Activated B cell treated with CpG ODN at 0.5 μM for 24 hours (primary cell): ENCODE results near the gene ABR. TPM values are rescaled to one million over a fixed set of nuclear protein-coding genes. Genes with fewer than 3 reads are reported as not detected.

Experiments used
- ATAC-seq: fragments of 200-7000 bp; cut with Tn5 transposase; one replicate; pipeline ENCODE4 v1.10.0; 2021; ENCODE audit warnings: low read depth, mild to moderate bottlenecking, moderate library complexity
- CTCF ChIA-PET: fragments of 350-600 bp; sonication (Branson Sonifier 250); formaldehyde crosslinking; loops from one replicate; lab custom pipeline; 2021; ENCODE audit warnings: antibody characterized with exemption; lab: Charles Lee
- POLR2A ChIA-PET: fragments of 350-600 bp; sonication (Branson Sonifier 250); formaldehyde crosslinking; loops from one replicate; lab custom pipeline; 2021; ENCODE audit warnings: antibody characterized with exemption; lab: Charles Lee
- DNase-seq: peaks from one replicate; pipeline ENCODE4 v3.0.0; 2022
- H3K27ac Mint-ChIP-seq: one replicate; pipeline ENCODE4 v1.8.0; 2020; ENCODE audit warnings: mixed read lengths
- H3K27me3 Mint-ChIP-seq: one replicate; pipeline ENCODE4 v1.8.0; 2021; ENCODE audit warnings: mixed read lengths
- H3K36me3 Mint-ChIP-seq: one replicate; pipeline ENCODE4 v1.8.0; 2021; ENCODE audit warnings: low read depth, mixed read lengths
- H3K4me1 Mint-ChIP-seq: one replicate; pipeline ENCODE4 v1.8.0; 2021; ENCODE audit warnings: mixed read lengths
- H3K4me3 Mint-ChIP-seq: one replicate; pipeline ENCODE4 v1.8.0; 2020; ENCODE audit warnings: mild to moderate bottlenecking, mixed read lengths
- H3K9me3 Mint-ChIP-seq: one replicate; pipeline ENCODE4 v1.8.0; 2020; ENCODE audit warnings: mixed read lengths
- CTCF ChIP-seq: fragments of 200-600 bp; IDR thresholded peaks from one replicate; pipeline ENCODE4 v1.8.0; 2022; ENCODE audit warnings: antibody characterized with exemption, mild to moderate bottlenecking
- intact Hi-C: fragments of 100-400 bp; cut with micrococcal nuclease; formaldehyde crosslinking; loops from one replicate; pipeline ENCODE4 v1.15.1; 2024
- total RNA-seq: library from RNA; stranded (reverse); gene quantifications from 2 replicates; pipeline ENCODE4 v1.2.3, GENCODE V29; 2022

Gene ABR
- total RNA-seq, 1 donor from 2014 or later, result 150 TPM

- intact Hi-C loops, result no loop called here
- Mint-ChIP-seq H3K36me3 (peaks cover 12% of the 10 kb centered on the region), H3K4me1 (no peaks in the 10 kb centered on the region), H3K27ac (no peak overlapping the region), H3K9me3 (no peaks in the 10 kb centered on the region), H3K27me3 (no peaks in the 10 kb centered on the region), H3K4me3 (no peak overlapping the region)
- ChIA-PET CTCF (no interaction called here), POLR2A (no interaction called here)
- no peak for DNase-seq
- TF ChIP-seq CTCF, result no peak
- ATAC-seq, result no peak
Observed at GRCh38 chr17:1027044-1027443, 152.7 kb downstream of the ABR start.

GRCh38 chr17:1026599-1026975 lies 153.2 kb downstream of the ABR start:
- ATAC-seq (no peak), DNase-seq (no peak)
- Mint-ChIP-seq H3K9me3 (no peaks in the 10 kb centered on the region), H3K4me1 (no peaks in the 10 kb centered on the region), H3K27ac (no peak overlapping the region), H3K36me3 (peaks cover 12% of the 10 kb centered on the region), H3K27me3 (no peaks in the 10 kb centered on the region), H3K4me3 (no peak overlapping the region)
- ChIA-PET POLR2A (no interaction called here), CTCF (no interaction called here)
- intact Hi-C loops, result no loop called here
- no peak for TF ChIP-seq CTCF

- TF ChIP-seq CTCF, result no peak
- ChIA-PET POLR2A (no interaction called here), CTCF (no interaction called here)
- no peaks in the 10 kb centered on the region for H3K4me1 Mint-ChIP-seq
- H3K27me3 Mint-ChIP-seq, result no peaks in the 10 kb centered on the region
- intact Hi-C loops, result no loop called here
- H3K9me3 Mint-ChIP-seq, result no peaks in the 10 kb centered on the region
- no peak overlapping the region for H3K27ac Mint-ChIP-seq
- no peak for DNase-seq
- ATAC-seq, result no peak
- H3K4me3 Mint-ChIP-seq, result no peak overlapping the region
- H3K36me3 Mint-ChIP-seq, result peaks cover 12% of the 10 kb centered on the region
Observed at GRCh38 chr17:1025733-1026598, 153.8 kb downstream of the ABR start.

GRCh38 chr17:1024076-1024475 lies 155.7 kb downstream of the ABR start:
- ChIA-PET POLR2A (no interaction called here), CTCF (no interaction called here)
- DNase-seq (no peak), ATAC-seq (no peak)
- TF ChIP-seq CTCF, result no peak
- intact Hi-C loops, result no loop called here
- Mint-ChIP-seq H3K4me3 (no peak overlapping the region), H3K4me1 (no peaks in the 10 kb centered on the region), H3K27me3 (no peaks in the 10 kb centered on the region), H3K27ac (no peak overlapping the region), H3K9me3 (no peaks in the 10 kb centered on the region), H3K36me3 (peaks cover 16% of the 10 kb centered on the region)

- no peak overlapping the region for H3K27ac Mint-ChIP-seq
- TF ChIP-seq CTCF, result no peak
- DNase-seq (no peak), ATAC-seq (no peak)
- no peak overlapping the region for H3K4me3 Mint-ChIP-seq
- H3K9me3 Mint-ChIP-seq, result no peaks in the 10 kb centered on the region
- ChIA-PET POLR2A (no interaction called here), CTCF (no interaction called here)
- intact Hi-C loops, result no loop called here
- no peaks in the 10 kb centered on the region for H3K27me3 Mint-ChIP-seq
- no peaks in the 10 kb centered on the region for H3K4me1 Mint-ChIP-seq
- H3K36me3 Mint-ChIP-seq, result peaks cover 14% of the 10 kb centered on the region
Observed at GRCh38 chr17:1022278-1023024, 157.3 kb downstream of the ABR start.
